Measurements from ENCODE around the gene VAV3. TPM values are rescaled to one million over a fixed set of nuclear protein-coding genes. Genes with fewer than 3 reads are reported as not detected.

Gene VAV3
- total and polyA plus RNA-seq, 4 experiments from 2014 or later, result 0.43 to 2.9 (median 1.8) TPM

DNA sequence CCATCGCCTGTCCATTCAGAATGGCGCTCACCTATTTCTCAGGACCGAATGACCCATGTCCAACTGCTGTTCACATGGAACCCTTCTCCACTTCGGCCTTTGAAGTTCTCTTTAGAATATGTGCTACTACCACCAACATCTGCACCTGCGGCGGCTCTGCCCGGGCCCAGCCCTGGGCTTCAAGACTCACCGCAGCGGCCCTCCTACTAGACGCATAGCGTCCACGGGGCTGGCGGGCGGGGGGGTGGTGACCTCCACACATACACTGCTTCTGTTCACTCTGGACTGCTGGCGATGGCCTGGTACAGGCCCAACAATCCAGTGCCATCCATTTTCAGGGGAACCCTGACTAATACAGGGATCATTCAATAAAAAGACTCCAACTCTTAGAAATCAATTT, 394.2 kb downstream of the VAV3 start:
- intact Hi-C loops (cut with micrococcal nuclease), result no loop called here
- no peaks in the 10 kb centered on the region for H3K4me1 ChIP-seq (ENCODE audit: insufficient read depth, low read length)
- H3K4me3 ChIP-seq (ENCODE audit: low read length in 2 of 2), result no peak overlapping the region
- ChIA-PET POLR2A (ENCODE audit: partially characterized antibody) (no interaction called here), CTCF (ENCODE audit: partially characterized antibody) (no interaction called here)
- no peaks in the 10 kb centered on the region for H3K9me3 ChIP-seq (ENCODE audit: control insufficient read depth in 1 of 2, low read length in 2 of 2)
- no peak for DNase-seq
- H3K27ac Mint-ChIP-seq, result no peak overlapping the region
- no peaks in the 10 kb centered on the region for H3K36me3 ChIP-seq (ENCODE audit: insufficient read depth, low read length)
- peaks cover 0 to 1% of the 10 kb centered on the region in 2 donors for H3K36me3 Mint-ChIP-seq
- H3K27me3 ChIP-seq (ENCODE audit: insufficient read depth, low read length), result no peaks in the 10 kb centered on the region
- H3K27ac ChIP-seq (ENCODE audit: low read depth, low read length), result no peak overlapping the region
- H3K4me1 Mint-ChIP-seq, result no peaks in the 10 kb centered on the region
- H3K27me3 Mint-ChIP-seq, result no peaks in the 10 kb centered on the region
- no peaks in the 10 kb centered on the region for H3K9me3 Mint-ChIP-seq
- no peak overlapping the region for H3K4me3 Mint-ChIP-seq

- H3K9me3 Mint-ChIP-seq, result no peaks in the 10 kb centered on the region
- CTCF ChIA-PET (ENCODE audit: partially characterized antibody), result no interaction called here
- H3K4me3 ChIP-seq (ENCODE audit: low read length in 2 of 2), result no peak overlapping the region
- H3K4me1 ChIP-seq (ENCODE audit: insufficient read depth, low read length), result no peaks in the 10 kb centered on the region
- DNase-seq, result no peak
- H3K27ac ChIP-seq (ENCODE audit: low read depth, low read length), result no peak overlapping the region
- no peaks in the 10 kb centered on the region for H3K36me3 Mint-ChIP-seq
- H3K36me3 ChIP-seq (ENCODE audit: insufficient read depth, low read length), result no peaks in the 10 kb centered on the region
- no peaks in the 10 kb centered on the region for H3K9me3 ChIP-seq (ENCODE audit: control insufficient read depth in 1 of 2, low read length in 2 of 2)
- intact Hi-C loops (cut with micrococcal nuclease), result no loop called here
- no peak overlapping the region for H3K27ac Mint-ChIP-seq
- peaks cover 0 to 2% of the 10 kb centered on the region in 2 donors for H3K27me3 Mint-ChIP-seq
- H3K4me1 Mint-ChIP-seq, result no peaks in the 10 kb centered on the region
- no peak overlapping the region for H3K4me3 Mint-ChIP-seq
- POLR2A ChIA-PET (ENCODE audit: partially characterized antibody), result no interaction called here
- no peaks in the 10 kb centered on the region for H3K27me3 ChIP-seq (ENCODE audit: insufficient read depth, low read length)
Measured at GRCh38 chr1:107563441-107563840, 401.5 kb downstream of the VAV3 start.

GRCh38 chr1:107559881-107560280, 405.1 kb downstream of the VAV3 start:
- no peaks in the 10 kb centered on the region for H3K4me1 ChIP-seq (ENCODE audit: insufficient read depth, low read length)
- Mint-ChIP-seq H3K4me3 (no peak overlapping the region), H3K9me3 (no peaks in the 10 kb centered on the region), H3K27me3 (peaks cover 0 to 2% of the 10 kb centered on the region in 2 donors), H3K36me3 (no peaks in the 10 kb centered on the region), H3K4me1 (no peaks in the 10 kb centered on the region), H3K27ac (no peak overlapping the region)
- ChIA-PET POLR2A (ENCODE audit: partially characterized antibody) (no interaction called here), CTCF (ENCODE audit: partially characterized antibody) (no interaction called here)
- intact Hi-C loops (cut with micrococcal nuclease), result no loop called here
- no peaks in the 10 kb centered on the region for H3K27me3 ChIP-seq (ENCODE audit: insufficient read depth, low read length)
- DNase-seq, result no peak
- H3K9me3 ChIP-seq (ENCODE audit: control insufficient read depth in 1 of 2, low read length in 2 of 2), result no peaks in the 10 kb centered on the region
- no peaks in the 10 kb centered on the region for H3K36me3 ChIP-seq (ENCODE audit: insufficient read depth, low read length)
- H3K4me3 ChIP-seq (ENCODE audit: low read length in 2 of 2), result no peak overlapping the region
- no peak overlapping the region for H3K27ac ChIP-seq (ENCODE audit: low read depth, low read length)

DNA sequence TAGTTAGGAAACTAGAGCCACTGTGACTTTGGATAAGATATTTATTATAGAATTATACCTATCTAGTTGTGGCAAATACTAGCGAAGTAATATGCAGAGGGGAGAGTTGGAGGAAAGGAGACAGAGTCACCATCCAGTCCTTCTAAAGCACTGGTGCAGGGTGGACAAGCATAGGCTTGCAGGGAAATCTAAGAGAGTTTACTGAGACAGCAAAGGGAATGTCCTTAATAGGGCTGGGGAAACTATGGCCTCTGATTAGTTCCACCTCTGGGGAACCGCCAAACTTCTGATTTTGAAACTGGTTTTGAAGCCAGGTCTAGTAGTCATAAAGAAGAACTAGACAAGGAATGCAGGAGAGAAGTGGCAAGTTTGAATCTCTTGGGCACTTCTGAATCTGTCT, 407.9 kb downstream of the VAV3 start:
- Mint-ChIP-seq H3K36me3 (no peaks in the 10 kb centered on the region), H3K9me3 (no peaks in the 10 kb centered on the region), H3K4me1 (no peaks in the 10 kb centered on the region), H3K4me3 (no peak overlapping the region), H3K27ac (no peak overlapping the region), H3K27me3 (peaks cover 2 to 4% of the 10 kb centered on the region in 2 donors)
- intact Hi-C loops (cut with micrococcal nuclease), result no loop called here
- Histone ChIP-seq H3K9me3 (ENCODE audit: control insufficient read depth in 1 of 2, low read length in 2 of 2) (no peaks in the 10 kb centered on the region), H3K4me3 (ENCODE audit: low read length in 2 of 2) (no peak overlapping the region), H3K27me3 (ENCODE audit: insufficient read depth, low read length) (no peaks in the 10 kb centered on the region), H3K36me3 (ENCODE audit: insufficient read depth, low read length) (no peaks in the 10 kb centered on the region), H3K27ac (ENCODE audit: low read depth, low read length) (no peak overlapping the region), H3K4me1 (ENCODE audit: insufficient read depth, low read length) (no peaks in the 10 kb centered on the region)
- CTCF ChIA-PET (ENCODE audit: partially characterized antibody), result no interaction called here
- DNase-seq, result no peak
- POLR2A ChIA-PET (ENCODE audit: partially characterized antibody), result no interaction called here

DNA sequence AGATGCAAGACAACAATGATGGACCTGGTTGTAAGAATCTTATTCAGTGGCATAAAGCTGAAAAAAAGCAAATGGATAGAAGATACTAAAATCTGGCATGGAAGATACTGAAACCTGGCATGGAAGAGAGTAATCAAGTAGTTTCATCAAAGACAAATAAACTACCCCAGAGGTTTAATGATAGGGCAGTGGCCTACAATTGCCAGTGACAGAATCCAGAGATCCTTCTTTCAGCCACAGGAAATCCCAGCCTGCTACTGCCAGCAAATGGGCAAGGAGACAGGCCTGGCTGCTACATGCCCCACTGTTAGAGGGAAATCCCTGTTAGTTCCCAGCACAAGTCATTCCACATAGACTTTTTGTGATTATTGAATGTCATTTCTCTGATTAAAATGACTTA, 409.4 kb downstream of the VAV3 start:
- Histone ChIP-seq H3K36me3 (ENCODE audit: insufficient read depth, low read length) (no peaks in the 10 kb centered on the region), H3K27me3 (ENCODE audit: insufficient read depth, low read length) (no peaks in the 10 kb centered on the region), H3K4me3 (ENCODE audit: low read length in 2 of 2) (no peak overlapping the region), H3K9me3 (ENCODE audit: control insufficient read depth in 1 of 2, low read length in 2 of 2) (no peaks in the 10 kb centered on the region), H3K4me1 (ENCODE audit: insufficient read depth, low read length) (no peaks in the 10 kb centered on the region), H3K27ac (ENCODE audit: low read depth, low read length) (no peak overlapping the region)
- DNase-seq, result no peak
- Mint-ChIP-seq H3K36me3 (no peaks in the 10 kb centered on the region), H3K27ac (no peak overlapping the region), H3K9me3 (no peaks in the 10 kb centered on the region), H3K4me1 (no peaks in the 10 kb centered on the region), H3K27me3 (peaks cover 2 to 6% of the 10 kb centered on the region in 2 donors), H3K4me3 (no peak overlapping the region)
- intact Hi-C loops (cut with micrococcal nuclease), result no loop called here
- ChIA-PET POLR2A (ENCODE audit: partially characterized antibody) (no interaction called here), CTCF (ENCODE audit: partially characterized antibody) (no interaction called here)

DNA sequence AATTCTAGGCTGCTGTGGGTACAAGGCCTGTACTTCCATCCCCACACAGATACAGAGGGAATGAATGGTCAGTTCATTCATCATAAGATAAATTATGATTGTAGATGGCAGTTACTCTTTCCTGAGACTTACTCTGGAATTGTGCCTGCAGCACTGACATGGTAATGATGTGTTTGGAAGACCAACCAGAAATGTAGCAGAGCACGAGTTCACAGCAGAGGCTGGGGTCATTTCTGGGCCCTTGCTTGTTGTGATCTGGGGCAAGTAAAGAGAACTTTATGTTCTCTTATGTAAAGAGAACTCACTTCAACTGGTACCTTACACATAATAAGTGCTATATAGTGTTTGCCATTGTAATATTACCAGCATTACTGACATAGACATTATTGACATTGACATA, 412.2 kb downstream of the VAV3 start:
- no peak overlapping the region for H3K4me3 Mint-ChIP-seq
- H3K27ac ChIP-seq (ENCODE audit: low read depth, low read length), result no peak overlapping the region
- no peaks in the 10 kb centered on the region for H3K9me3 Mint-ChIP-seq
- peaks cover 2 to 6% of the 10 kb centered on the region in 2 donors for H3K27me3 Mint-ChIP-seq
- DNase-seq, result no peak
- no peaks in the 10 kb centered on the region for H3K4me1 Mint-ChIP-seq
- no peaks in the 10 kb centered on the region for H3K36me3 ChIP-seq (ENCODE audit: insufficient read depth, low read length)
- POLR2A ChIA-PET (ENCODE audit: partially characterized antibody), result no interaction called here
- H3K36me3 Mint-ChIP-seq, result no peaks in the 10 kb centered on the region
- H3K27ac Mint-ChIP-seq, result no peak overlapping the region
- CTCF ChIA-PET (ENCODE audit: partially characterized antibody), result no interaction called here
- no peaks in the 10 kb centered on the region for H3K27me3 ChIP-seq (ENCODE audit: insufficient read depth, low read length)
- H3K4me3 ChIP-seq (ENCODE audit: low read length in 2 of 2), result no peak overlapping the region
- no peaks in the 10 kb centered on the region for H3K4me1 ChIP-seq (ENCODE audit: insufficient read depth, low read length)
- no peaks in the 10 kb centered on the region for H3K9me3 ChIP-seq (ENCODE audit: control insufficient read depth in 1 of 2, low read length in 2 of 2)
- intact Hi-C loops (cut with micrococcal nuclease), result no loop called here

GRCh38 chr1:107551456-107551855, 413.5 kb downstream of the VAV3 start:
- Mint-ChIP-seq H3K9me3 (no peaks in the 10 kb centered on the region), H3K4me3 (no peak overlapping the region), H3K4me1 (no peaks in the 10 kb centered on the region), H3K27me3 (peaks cover 2 to 6% of the 10 kb centered on the region in 2 donors), H3K27ac (no peak overlapping the region), H3K36me3 (no peaks in the 10 kb centered on the region)
- H3K36me3 ChIP-seq (ENCODE audit: insufficient read depth, low read length), result no peaks in the 10 kb centered on the region
- H3K9me3 ChIP-seq (ENCODE audit: control insufficient read depth in 1 of 2, low read length in 2 of 2), result no peaks in the 10 kb centered on the region
- no peak overlapping the region for H3K27ac ChIP-seq (ENCODE audit: low read depth, low read length)
- no peaks in the 10 kb centered on the region for H3K27me3 ChIP-seq (ENCODE audit: insufficient read depth, low read length)
- H3K4me1 ChIP-seq (ENCODE audit: insufficient read depth, low read length), result no peaks in the 10 kb centered on the region
- DNase-seq, result no peak
- ChIA-PET CTCF (ENCODE audit: partially characterized antibody) (no interaction called here), POLR2A (ENCODE audit: partially characterized antibody) (no interaction called here)
- H3K4me3 ChIP-seq (ENCODE audit: low read length in 2 of 2), result no peak overlapping the region
- intact Hi-C loops (cut with micrococcal nuclease), result no loop called here

- no peak overlapping the region for H3K4me3 Mint-ChIP-seq
- H3K9me3 Mint-ChIP-seq, result no peaks in the 10 kb centered on the region
- no peaks in the 10 kb centered on the region for H3K4me1 Mint-ChIP-seq
- H3K27ac ChIP-seq (ENCODE audit: low read depth, low read length), result no peak overlapping the region
- H3K4me3 ChIP-seq (ENCODE audit: low read length in 2 of 2), result no peak overlapping the region
- no peaks in the 10 kb centered on the region for H3K36me3 Mint-ChIP-seq
- H3K4me1 ChIP-seq (ENCODE audit: insufficient read depth, low read length), result no peaks in the 10 kb centered on the region
- H3K36me3 ChIP-seq (ENCODE audit: insufficient read depth, low read length), result no peaks in the 10 kb centered on the region
- intact Hi-C loops (cut with micrococcal nuclease), result no loop called here
- no peaks in the 10 kb centered on the region for H3K9me3 ChIP-seq (ENCODE audit: control insufficient read depth in 1 of 2, low read length in 2 of 2)
- ChIA-PET CTCF (ENCODE audit: partially characterized antibody) (no interaction called here), POLR2A (ENCODE audit: partially characterized antibody) (no interaction called here)
- H3K27me3 Mint-ChIP-seq, result peaks cover 2 to 6% of the 10 kb centered on the region in 2 donors
- no peak for DNase-seq
- no peak overlapping the region for H3K27ac Mint-ChIP-seq
- no peaks in the 10 kb centered on the region for H3K27me3 ChIP-seq (ENCODE audit: insufficient read depth, low read length)
Measured at GRCh38 chr1:107550358-107550757, 414.6 kb downstream of the VAV3 start.

All from CD4-positive, alpha-beta memory T cell (primary cell).